ENCODE data around the gene ATXN7L1. TPM values are rescaled to one million over a fixed set of nuclear protein-coding genes. Genes with fewer than 3 reads are reported as not detected.

Gene ATXN7L1
- polyA plus RNA-seq, 6 donors from 2014 or later, result 9.8 to 18.2 (median 10.8) TPM

DNA sequence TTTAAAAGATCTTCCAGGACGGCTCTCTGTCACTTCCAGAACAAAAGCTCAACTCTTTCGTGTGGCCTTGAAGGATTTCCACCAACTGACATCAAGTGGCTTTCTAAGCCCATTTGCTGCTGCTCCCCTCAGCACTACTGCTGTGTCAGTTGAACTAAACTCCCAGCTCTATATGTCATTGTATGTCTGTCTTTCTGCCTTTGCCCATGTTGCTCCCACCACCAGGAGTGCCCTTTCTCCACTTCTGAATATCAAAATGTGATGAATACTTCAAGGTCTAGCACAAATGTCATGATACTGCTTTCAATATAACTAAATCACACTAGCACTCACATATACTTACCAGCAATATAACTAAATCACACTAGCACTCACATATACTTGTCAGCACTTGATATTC, 138.3 kb downstream of the ATXN7L1 start:
- H3K9me3 Mint-ChIP-seq, result peaks cover 0 to 4% (median 0%) of the 10 kb centered on the region in 7 donors
- no peak for DNase-seq
- H3K27me3 Mint-ChIP-seq, result peaks cover 0 to 11% (median 0%) of the 10 kb centered on the region in 3 donors
- H3K4me3 Mint-ChIP-seq, result no peak overlapping the region
- H3K36me3 Mint-ChIP-seq, result peaks cover 0 to 5% of the 10 kb centered on the region in 2 donors
- H3K27ac Mint-ChIP-seq, result no peak overlapping the region
- ATAC-seq (ENCODE audit: low read depth in 2 of 2), result no peak
- H3K4me1 Mint-ChIP-seq, result peaks cover 6 to 7% (median 7%) of the 10 kb centered on the region in 3 donors

DNA sequence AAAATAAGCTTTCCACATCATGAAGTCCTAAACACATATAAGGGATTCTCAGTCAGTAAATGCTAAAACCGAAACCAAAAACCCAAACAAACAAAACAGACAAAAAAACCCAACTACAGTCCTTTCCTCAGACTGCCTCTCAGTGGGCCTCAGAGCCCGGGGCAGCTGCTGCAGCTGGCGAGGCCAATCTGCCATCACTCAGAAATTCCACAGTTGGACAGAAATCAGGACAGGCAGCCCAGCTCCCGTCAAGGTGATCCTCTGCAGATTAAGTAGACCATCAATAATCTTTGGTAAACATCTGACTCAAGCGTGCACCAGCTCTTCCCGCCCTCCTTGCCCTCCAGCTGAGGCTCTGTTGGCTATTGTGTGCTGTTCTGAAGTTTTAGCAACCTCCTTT, 142.2 kb downstream of the ATXN7L1 start:
- no peak overlapping the region for H3K27ac Mint-ChIP-seq
- ATAC-seq (ENCODE audit: low read depth in 2 of 2), result no peak

DNA sequence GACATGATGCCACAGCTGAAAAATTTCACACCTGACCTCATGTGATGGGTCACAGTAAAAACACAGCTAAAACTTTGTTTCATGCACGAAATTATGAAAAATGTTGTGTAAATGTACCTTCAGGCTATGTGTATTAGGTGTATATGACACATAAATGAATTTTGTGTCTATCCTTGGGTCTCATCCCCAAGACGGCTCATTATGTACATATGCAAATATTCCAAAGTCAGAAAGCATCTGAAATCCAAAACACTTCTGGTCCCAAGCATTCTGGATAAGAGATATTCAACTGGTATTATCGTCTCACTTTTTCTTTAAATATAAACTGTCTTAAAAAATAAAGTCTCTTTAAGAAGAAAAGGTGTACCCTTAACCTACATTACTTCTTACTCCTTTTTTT, 145.4 kb downstream of the ATXN7L1 start:
- Mint-ChIP-seq H3K4me3 (no peak overlapping the region), H3K36me3 (no peaks in the 10 kb centered on the region), H3K27me3 (peaks cover 0 to 6% (median 0%) of the 10 kb centered on the region in 3 donors), H3K27ac (no peak overlapping the region), H3K9me3 (peaks cover 0 to 4% (median 0%) of the 10 kb centered on the region in 7 donors), H3K4me1 (no peaks in the 10 kb centered on the region)
- DNase-seq (no peak), ATAC-seq (ENCODE audit: low read depth in 2 of 2) (no peak)

More for the DNA sequence above, 142.2 kb downstream of the ATXN7L1 start:
- Mint-ChIP-seq H3K27me3 (peaks cover 0 to 11% (median 0%) of the 10 kb centered on the region in 3 donors), H3K4me3 (no peak overlapping the region), H3K4me1 (no peaks in the 10 kb centered on the region), H3K9me3 (peaks cover 0 to 4% (median 0%) of the 10 kb centered on the region in 7 donors), H3K36me3 (no peaks in the 10 kb centered on the region)
- DNase-seq, result no peak

DNA sequence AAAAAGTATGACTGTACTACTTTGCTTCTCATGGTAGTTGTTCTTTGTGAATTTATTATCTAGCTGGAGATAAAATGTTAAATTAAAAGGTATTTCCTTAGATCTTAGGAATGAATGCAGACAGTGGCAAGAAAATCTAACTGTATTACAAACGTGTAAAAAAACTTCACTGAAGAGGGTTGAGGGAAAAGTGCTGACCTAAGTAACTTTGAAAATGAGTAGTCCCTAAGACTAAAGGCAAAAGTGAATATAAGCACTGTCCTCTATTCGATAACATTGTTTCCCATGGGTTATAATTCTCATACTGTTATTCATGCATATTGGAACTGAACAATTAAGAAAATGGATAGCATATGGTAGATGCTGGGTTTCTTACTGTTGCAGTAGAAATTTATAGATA, 148.4 kb downstream of the ATXN7L1 start:
- Mint-ChIP-seq H3K36me3 (no peaks in the 10 kb centered on the region), H3K9me3 (no peaks in the 10 kb centered on the region), H3K4me1 (no peaks in the 10 kb centered on the region), H3K27me3 (no peaks in the 10 kb centered on the region), H3K4me3 (no peak overlapping the region), H3K27ac (no peak overlapping the region)
- DNase-seq (no peak), ATAC-seq (ENCODE audit: low read depth in 2 of 2) (no peak)

DNA sequence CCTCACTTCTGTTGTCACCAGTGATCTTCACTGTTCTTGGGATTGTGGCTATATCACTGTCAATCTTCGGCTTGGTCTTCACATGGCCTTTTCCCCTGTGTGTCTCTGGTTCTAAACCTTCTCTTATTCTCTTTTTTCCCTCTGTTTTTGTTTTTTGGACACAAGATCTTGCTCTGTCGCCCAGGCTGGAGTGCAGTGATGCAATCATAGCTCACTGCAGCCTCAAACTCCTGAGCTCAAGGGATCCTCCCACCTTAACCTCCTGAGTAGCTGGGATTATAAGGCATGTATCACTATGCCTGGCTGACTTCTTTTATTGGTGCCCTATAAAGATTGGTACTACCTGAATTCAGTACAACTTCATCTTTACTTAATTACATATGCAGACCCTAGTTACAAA, 151.7 kb downstream of the ATXN7L1 start:
- DNase-seq, result no peak
- no peaks in the 10 kb centered on the region for H3K36me3 Mint-ChIP-seq
- no peak for ATAC-seq (ENCODE audit: low read depth in 2 of 2)
- H3K27me3 Mint-ChIP-seq, result no peaks in the 10 kb centered on the region
- H3K4me3 Mint-ChIP-seq, result no peak overlapping the region
- H3K9me3 Mint-ChIP-seq, result no peaks in the 10 kb centered on the region
- no peaks in the 10 kb centered on the region for H3K4me1 Mint-ChIP-seq
- H3K27ac Mint-ChIP-seq, result no peak overlapping the region

DNA sequence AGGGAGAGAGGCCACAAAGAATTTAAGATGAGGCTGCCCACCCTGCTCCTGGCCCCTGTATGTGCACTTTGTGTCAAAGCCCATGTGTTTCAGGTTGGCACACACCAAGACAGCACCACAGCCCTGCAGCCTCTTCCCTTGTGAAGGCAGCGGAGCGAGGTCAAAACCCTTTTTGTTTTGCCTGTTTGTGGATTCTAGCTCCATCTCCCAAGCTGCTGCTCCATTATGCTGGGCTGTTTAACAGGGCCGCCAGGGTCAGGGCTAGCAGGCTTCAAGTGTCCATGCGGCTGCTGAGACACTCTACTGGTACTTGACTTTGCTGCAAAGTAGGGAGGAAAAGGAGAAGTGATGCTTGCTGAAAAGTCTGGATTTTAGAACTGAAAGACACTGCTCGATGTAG, 152.8 kb downstream of the ATXN7L1 start:
- ATAC-seq (ENCODE audit: low read depth in 2 of 2), result no peak
- peaks cover 0 to 4% (median 2%) of the 10 kb centered on the region in 3 donors for H3K4me1 Mint-ChIP-seq
- H3K4me3 Mint-ChIP-seq, result no peak overlapping the region
- H3K27me3 Mint-ChIP-seq, result no peaks in the 10 kb centered on the region
- DNase-seq, result no peak
- peak overlapping the region in 1 of 6 donors; percentile 57 for H3K27ac Mint-ChIP-seq
- H3K9me3 Mint-ChIP-seq, result no peaks in the 10 kb centered on the region
- H3K36me3 Mint-ChIP-seq, result no peaks in the 10 kb centered on the region

DNA sequence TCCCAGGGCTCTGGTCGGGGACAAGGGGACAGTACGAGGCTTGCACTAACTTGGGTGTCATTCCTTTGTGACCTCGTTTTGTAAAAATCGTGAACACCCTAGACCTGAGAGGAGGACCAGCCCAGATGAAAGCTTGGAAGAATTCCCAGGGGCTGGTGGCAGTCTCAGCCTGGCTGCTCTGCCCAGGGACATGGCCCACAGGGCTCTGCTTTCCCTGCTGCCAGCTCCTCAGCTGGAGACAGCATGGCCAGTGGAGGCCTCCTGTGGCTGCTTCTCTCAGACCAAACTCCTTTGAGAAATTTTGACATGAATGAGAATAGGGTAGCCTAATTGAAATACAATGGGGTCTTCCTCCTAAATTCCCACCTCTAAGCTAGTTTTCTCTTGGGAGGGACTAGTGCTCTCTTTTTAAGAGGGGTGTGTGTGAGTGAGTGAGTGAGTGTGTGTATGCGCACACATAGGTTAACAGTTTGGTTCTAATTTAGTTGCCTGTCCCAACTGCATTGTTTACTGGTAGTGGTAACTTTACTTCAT, 154.8 kb downstream of the ATXN7L1 start:
- Mint-ChIP-seq H3K4me1 (peaks cover 0 to 6% (median 4%) of the 10 kb centered on the region in 3 donors), H3K27me3 (no peaks in the 10 kb centered on the region), H3K36me3 (no peaks in the 10 kb centered on the region), H3K9me3 (no peaks in the 10 kb centered on the region), H3K27ac (no peak overlapping the region), H3K4me3 (no peak overlapping the region)
- no peak for DNase-seq
- no peak for ATAC-seq (ENCODE audit: low read depth in 2 of 2)

DNA sequence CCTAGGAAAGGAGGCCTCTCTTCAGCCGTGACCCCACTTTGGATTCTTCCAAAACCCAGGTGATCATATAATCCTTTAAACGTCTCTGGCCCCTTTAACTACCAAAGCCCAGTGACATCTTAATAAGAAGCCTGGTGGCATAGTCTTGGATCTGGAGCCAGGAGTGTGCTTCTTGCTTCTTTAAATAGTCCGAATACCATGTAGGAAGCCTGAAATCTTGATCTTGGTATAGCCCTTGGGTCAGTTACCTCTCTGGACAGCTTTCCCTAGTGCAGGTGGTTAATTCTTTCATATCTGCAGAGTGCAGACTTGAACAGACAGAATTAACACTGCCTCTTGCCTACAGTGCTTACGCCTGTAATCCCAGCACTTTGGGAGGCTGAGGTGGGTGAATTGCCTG, 156.5 kb downstream of the ATXN7L1 start:
- H3K4me3 Mint-ChIP-seq, result no peak overlapping the region
- no peak for ATAC-seq (ENCODE audit: low read depth in 2 of 2)
- H3K36me3 Mint-ChIP-seq, result no peaks in the 10 kb centered on the region
- peaks cover 0 to 6% (median 4%) of the 10 kb centered on the region in 3 donors for H3K4me1 Mint-ChIP-seq
- no peak overlapping the region for H3K27ac Mint-ChIP-seq
- no peak for DNase-seq
- no peaks in the 10 kb centered on the region for H3K9me3 Mint-ChIP-seq
- H3K27me3 Mint-ChIP-seq, result no peaks in the 10 kb centered on the region

DNA sequence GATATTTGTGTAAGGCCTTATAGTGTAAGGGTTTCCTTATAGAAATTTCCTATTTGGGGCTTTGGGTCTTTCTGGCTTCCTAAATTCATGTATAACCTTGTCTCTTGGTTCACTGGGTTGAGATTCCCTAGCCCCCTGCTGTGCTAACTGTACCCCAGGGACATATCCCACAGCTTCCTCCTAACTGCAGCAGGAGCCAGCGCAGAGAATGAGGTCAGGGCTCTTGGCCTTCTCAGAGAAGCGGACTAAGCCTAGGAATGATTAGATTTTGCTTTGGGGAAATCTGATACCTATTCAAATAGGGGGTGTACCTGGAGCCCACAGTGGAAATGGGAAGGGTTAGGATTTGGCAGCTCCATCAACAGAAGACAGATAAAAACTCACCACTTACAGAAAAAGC, 157.0 kb downstream of the ATXN7L1 start:
- H3K4me1 Mint-ChIP-seq, result peaks cover 0 to 6% (median 4%) of the 10 kb centered on the region in 3 donors
- H3K36me3 Mint-ChIP-seq, result no peaks in the 10 kb centered on the region
- ATAC-seq (ENCODE audit: low read depth in 2 of 2) (no peak), DNase-seq (no peak)
- peaks cover 0 to 3% (median 0%) of the 10 kb centered on the region in 7 donors for H3K9me3 Mint-ChIP-seq
- no peak overlapping the region for H3K4me3 Mint-ChIP-seq
- peak overlapping the region in 1 of 6 donors; percentile 72 for H3K27ac Mint-ChIP-seq
- no peaks in the 10 kb centered on the region for H3K27me3 Mint-ChIP-seq

DNA sequence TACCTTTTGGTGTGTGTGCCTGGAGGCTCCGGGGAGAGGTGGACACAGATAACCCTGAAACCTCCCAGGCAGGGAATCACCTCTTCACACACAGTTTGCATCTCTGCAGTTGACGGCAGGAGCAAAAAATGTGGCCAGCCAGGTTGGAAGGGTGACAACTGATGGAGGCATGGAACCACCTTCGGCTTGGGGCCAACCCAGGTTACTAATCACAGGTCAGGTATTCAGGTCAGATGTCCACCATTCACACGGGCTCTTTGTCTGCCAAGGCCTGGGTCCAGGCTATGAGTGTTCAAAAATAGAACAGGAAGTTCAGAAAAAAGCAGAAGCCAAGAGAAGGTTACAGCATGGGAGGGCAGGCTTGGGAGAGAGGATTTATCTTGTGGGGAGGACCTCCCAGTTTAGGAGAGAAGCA, 157.9 kb downstream of the ATXN7L1 start:
- Mint-ChIP-seq H3K9me3 (peaks cover 0 to 7% (median 0%) of the 10 kb centered on the region in 7 donors), H3K27ac (peak overlapping the region in 3 of 6 donors; percentile 59 to 90 (median 60)), H3K36me3 (no peaks in the 10 kb centered on the region)

DNA sequence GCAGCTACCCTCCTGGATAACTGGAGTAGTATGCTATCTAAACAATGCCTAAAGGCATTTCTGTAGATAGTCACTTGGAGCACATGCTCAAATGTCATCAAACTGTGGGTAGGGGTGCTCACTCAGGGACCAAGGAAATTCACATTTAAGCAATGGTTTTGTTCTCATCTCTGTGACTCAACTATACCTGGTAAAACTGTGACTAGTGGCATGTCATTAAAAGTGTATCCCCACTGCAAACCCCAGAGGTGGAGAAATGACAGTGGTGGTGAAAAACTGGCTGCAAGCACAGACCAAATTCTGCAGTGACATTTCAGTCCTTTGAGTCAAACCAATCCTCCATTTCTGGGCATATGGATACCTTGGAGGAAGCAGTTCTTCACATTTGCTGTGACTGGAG, 160.9 kb downstream of the ATXN7L1 start:
- H3K36me3 Mint-ChIP-seq, result peaks cover 14 to 20% of the 10 kb centered on the region in 2 donors
- no peaks in the 10 kb centered on the region for H3K27me3 Mint-ChIP-seq
- peaks cover 13 to 35% (median 20%) of the 10 kb centered on the region in 7 donors for H3K9me3 Mint-ChIP-seq
- H3K27ac Mint-ChIP-seq, result no peak overlapping the region
- H3K4me1 Mint-ChIP-seq, result peaks cover 0 to 6% (median 4%) of the 10 kb centered on the region in 3 donors
- DNase-seq, result no peak
- H3K4me3 Mint-ChIP-seq, result no peak overlapping the region
- no peak for ATAC-seq (ENCODE audit: low read depth in 2 of 2)

More for the DNA sequence above, 157.9 kb downstream of the ATXN7L1 start:
- DNase-seq (no peak), ATAC-seq (ENCODE audit: low read depth in 2 of 2) (no peak)
- Mint-ChIP-seq H3K27me3 (no peaks in the 10 kb centered on the region), H3K4me1 (peaks cover 0 to 6% (median 4%) of the 10 kb centered on the region in 3 donors), H3K4me3 (no peak overlapping the region)

DNA sequence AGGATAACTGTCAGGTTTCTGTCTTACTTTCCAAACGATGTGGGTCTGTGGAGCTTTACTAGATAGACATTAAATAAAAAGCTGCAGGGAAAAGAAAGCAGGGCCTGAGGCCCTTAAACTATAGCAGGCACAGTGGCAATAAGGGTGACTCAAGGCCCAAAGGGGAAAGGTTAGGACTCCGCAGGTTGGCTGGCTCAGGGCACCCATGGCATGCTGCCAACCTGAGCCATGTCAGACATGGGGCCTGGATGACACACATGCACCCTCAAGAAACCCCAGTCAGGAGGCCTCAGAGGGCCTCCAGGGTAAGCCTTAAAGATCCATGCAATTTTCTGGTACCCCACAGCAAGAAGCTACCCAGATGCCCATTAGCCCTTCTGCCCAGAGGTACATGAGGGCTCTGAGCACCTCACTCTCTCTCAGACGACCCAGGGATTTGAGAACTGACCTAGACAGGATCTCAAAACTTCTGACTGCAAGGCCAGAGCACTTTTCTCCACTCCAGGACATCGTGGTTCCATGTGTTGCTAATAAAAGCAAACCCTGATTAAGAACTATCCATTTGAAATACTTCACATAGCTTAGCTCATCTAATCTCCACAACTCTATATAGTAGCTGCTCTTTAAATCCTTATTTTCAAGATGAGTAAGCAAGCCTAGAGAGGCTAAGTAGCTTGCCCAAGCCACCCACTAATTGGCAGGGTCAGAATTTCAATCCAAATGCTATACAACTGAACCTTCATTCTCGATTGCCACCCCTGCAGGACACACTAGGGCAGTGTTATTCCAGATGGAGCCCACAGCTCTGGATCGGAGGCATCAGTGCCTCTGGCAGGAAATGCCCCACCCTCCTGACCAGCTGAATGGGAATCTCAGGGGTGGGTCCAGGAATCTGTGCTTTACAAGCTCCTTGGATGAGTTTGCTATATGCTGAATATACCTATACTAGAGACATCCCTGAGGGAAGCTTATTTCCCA, 162.6 kb downstream of the ATXN7L1 start:
- no peak overlapping the region for H3K4me3 Mint-ChIP-seq
- no peak for ATAC-seq (ENCODE audit: low read depth in 2 of 2)
- no peaks in the 10 kb centered on the region for H3K27me3 Mint-ChIP-seq
- H3K4me1 Mint-ChIP-seq, result peaks cover 0 to 7% (median 4%) of the 10 kb centered on the region in 3 donors
- H3K27ac Mint-ChIP-seq, result peak overlapping the region in 1 of 6 donors; percentile 19
- DNase-seq, result no peak
- H3K36me3 Mint-ChIP-seq, result peaks cover 19 to 28% of the 10 kb centered on the region in 2 donors
- H3K9me3 Mint-ChIP-seq, result peaks cover 16 to 42% (median 26%) of the 10 kb centered on the region in 7 donors

DNA sequence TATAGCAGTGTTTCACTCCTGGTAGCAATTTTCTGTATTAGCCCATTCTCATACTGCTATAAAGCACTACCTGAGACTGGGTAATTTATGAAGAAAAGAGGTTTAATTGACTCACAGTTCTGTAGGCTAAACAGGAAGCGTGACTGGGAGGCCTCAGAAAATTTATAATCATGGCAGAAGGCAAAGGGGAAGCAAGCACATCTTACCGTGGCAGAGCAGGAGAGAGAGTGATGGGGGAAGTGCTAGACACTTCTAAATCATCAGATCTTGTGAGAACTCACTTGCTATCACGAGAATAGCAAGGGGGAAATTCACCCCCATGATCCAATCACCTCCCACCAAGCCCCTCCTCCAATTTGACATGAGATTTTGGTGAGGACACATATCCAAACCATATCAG, 163.5 kb downstream of the ATXN7L1 start:
- Mint-ChIP-seq H3K4me1 (peaks cover 0 to 6% (median 0%) of the 10 kb centered on the region in 3 donors), H3K4me3 (no peak overlapping the region), H3K27me3 (no peaks in the 10 kb centered on the region), H3K36me3 (peaks cover 19 to 28% of the 10 kb centered on the region in 2 donors), H3K9me3 (peaks cover 16 to 42% (median 26%) of the 10 kb centered on the region in 7 donors), H3K27ac (no peak overlapping the region)
- DNase-seq, result no peak
- ATAC-seq (ENCODE audit: low read depth in 2 of 2), result no peak

Data from naive B cell (primary cell).